ENCODE results near the gene TUBGCP4. TPM values are rescaled to one million over a fixed set of nuclear protein-coding genes. Genes with fewer than 3 reads are reported as not detected.

Gene TUBGCP4
- total RNA-seq, 1 experiment from 2014 or later = 31.9 TPM

DNA sequence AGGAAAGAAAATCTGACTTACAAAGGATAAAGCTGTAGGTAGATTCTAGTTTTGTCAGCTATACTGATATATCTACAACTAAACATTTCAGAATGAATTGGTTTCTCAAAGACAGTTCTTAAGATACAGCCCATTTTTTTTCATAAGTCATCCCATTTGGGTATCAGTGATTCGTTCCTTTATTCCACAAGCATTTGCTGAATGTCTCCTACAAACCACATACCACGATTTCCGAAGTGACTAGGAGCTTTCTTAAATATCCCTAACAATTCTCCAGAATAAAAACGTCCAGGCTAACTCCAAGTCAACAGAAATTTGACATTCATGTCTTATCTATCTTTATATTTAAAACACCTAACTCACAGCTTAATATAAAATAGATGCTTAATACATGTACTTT lies 62.3 kb downstream of the TUBGCP4 start:
- H3K4me1 ChIP-seq (ENCODE audit: control insufficient read depth, insufficient read depth, low read length) = no peaks in the 10 kb centered on the region
- no peak overlapping the region for H3K27ac ChIP-seq (ENCODE audit: low read length)
- H3K4me3 ChIP-seq (ENCODE audit: low read depth in 2 of 2, low read length in 2 of 2) = no peak overlapping the region
- ChIA-PET CTCF (interaction anchor here (1.6 kb wide), 1 partner anchor 17 kb away, joined by 7 read pairs; no protein-coding TSS in a partner anchor), POLR2A (no interaction called here)
- BruUV-seq (replicated peaks) = no TSS peak
- no peaks in the 10 kb centered on the region for H3K9me3 ChIP-seq (ENCODE audit: control insufficient read depth, insufficient read depth, low read depth, low read length)
- TF ChIP-seq, protein P1, sequence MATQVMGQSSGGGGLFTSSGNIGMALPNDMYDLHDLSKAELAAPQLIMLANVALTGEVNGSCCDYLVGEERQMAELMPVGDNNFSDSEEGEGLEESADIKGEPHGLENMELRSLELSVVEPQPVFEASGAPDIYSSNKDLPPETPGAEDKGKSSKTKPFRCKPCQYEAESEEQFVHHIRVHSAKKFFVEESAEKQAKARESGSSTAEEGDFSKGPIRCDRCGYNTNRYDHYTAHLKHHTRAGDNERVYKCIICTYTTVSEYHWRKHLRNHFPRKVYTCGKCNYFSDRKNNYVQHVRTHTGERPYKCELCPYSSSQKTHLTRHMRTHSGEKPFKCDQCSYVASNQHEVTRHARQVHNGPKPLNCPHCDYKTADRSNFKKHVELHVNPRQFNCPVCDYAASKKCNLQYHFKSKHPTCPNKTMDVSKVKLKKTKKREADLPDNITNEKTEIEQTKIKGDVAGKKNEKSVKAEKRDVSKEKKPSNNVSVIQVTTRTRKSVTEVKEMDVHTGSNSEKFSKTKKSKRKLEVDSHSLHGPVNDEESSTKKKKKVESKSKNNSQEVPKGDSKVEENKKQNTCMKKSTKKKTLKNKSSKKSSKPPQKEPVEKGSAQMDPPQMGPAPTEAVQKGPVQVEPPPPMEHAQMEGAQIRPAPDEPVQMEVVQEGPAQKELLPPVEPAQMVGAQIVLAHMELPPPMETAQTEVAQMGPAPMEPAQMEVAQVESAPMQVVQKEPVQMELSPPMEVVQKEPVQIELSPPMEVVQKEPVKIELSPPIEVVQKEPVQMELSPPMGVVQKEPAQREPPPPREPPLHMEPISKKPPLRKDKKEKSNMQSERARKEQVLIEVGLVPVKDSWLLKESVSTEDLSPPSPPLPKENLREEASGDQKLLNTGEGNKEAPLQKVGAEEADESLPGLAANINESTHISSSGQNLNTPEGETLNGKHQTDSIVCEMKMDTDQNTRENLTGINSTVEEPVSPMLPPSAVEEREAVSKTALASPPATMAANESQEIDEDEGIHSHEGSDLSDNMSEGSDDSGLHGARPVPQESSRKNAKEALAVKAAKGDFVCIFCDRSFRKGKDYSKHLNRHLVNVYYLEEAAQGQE (IDR thresholded peaks at IDR 0.05; ENCODE audit: insufficient read depth in 1 of 2, low read depth in 2 of 2, low read length in 1 of 2) = no peak
- no peak for TF ChIP-seq POLR2AphosphoS5 (IDR thresholded peaks at IDR 0.05; ENCODE audit: low read depth, low read length)
- TF ChIP-seq SIN3A (IDR thresholded peaks at IDR 0.05; ENCODE audit: borderline replicate concordance, insufficient read depth, low read depth, low read length) = no peak
- TF ChIP-seq, protein P2, sequence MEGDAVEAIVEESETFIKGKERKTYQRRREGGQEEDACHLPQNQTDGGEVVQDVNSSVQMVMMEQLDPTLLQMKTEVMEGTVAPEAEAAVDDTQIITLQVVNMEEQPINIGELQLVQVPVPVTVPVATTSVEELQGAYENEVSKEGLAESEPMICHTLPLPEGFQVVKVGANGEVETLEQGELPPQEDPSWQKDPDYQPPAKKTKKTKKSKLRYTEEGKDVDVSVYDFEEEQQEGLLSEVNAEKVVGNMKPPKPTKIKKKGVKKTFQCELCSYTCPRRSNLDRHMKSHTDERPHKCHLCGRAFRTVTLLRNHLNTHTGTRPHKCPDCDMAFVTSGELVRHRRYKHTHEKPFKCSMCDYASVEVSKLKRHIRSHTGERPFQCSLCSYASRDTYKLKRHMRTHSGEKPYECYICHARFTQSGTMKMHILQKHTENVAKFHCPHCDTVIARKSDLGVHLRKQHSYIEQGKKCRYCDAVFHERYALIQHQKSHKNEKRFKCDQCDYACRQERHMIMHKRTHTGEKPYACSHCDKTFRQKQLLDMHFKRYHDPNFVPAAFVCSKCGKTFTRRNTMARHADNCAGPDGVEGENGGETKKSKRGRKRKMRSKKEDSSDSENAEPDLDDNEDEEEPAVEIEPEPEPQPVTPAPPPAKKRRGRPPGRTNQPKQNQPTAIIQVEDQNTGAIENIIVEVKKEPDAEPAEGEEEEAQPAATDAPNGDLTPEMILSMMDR (IDR thresholded peaks at IDR 0.05) = no peak
- TF ChIP-seq TCF7L2 (IDR thresholded peaks at IDR 0.05; ENCODE audit: low read depth, low read length) = no peak
- in situ Hi-C loops (cut with HindIII; ENCODE audit: low pct_unique_long_range_greater_than_20kb, low sequenced_read_pairs) (no loop called here), intact Hi-C loops (cut with micrococcal nuclease; ENCODE audit: unreplicated experiment) (no loop called here)
- no peaks in the 10 kb centered on the region for H3K27me3 ChIP-seq (ENCODE audit: control insufficient read depth, insufficient read depth, low read length)
- H3K36me3 ChIP-seq (ENCODE audit: control insufficient read depth, insufficient read depth, low read length) = peaks cover 26% of the 10 kb centered on the region
- no peak for ATAC-seq
- no peak for DNase-seq (ENCODE audit: low read depth, low spot score)

DNA sequence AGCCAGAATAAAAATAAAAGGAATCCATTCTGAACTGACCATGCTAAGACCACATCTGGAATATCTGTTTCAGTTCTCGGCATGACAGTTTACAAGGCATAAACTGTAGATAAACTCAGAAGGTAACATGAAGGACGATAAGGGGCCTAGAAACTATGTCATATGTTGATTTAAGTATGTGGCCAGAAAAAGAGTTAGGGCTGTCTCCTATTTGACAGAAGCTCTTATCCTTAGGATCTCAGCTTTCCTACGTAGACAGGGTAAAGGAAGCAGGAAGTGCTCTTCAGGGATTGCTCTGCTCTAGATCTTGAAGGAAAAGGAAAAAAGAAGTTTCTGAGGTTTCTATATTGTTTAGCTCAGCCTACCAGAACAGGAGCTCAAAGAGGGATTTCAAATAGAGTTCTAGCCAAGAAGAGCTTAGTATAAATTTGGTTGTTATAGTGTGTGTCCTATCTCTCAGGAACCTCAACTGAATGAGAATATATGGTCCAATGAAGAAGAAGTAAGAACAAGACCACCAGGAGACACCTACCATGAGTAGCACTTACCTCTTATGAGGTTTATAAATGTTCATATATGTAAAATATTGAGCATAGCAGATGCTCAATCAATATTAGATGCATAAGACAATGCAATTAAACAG lies 62.9 kb downstream of the TUBGCP4 start:
- in situ Hi-C loops (cut with HindIII; ENCODE audit: low pct_unique_long_range_greater_than_20kb, low sequenced_read_pairs) (no loop called here), intact Hi-C loops (cut with micrococcal nuclease; ENCODE audit: unreplicated experiment) (no loop called here)
- Histone ChIP-seq H3K36me3 (ENCODE audit: control insufficient read depth, insufficient read depth, low read length) (peaks cover 29% of the 10 kb centered on the region), H3K4me1 (ENCODE audit: control insufficient read depth, insufficient read depth, low read length) (no peaks in the 10 kb centered on the region), H3K27me3 (ENCODE audit: control insufficient read depth, insufficient read depth, low read length) (no peaks in the 10 kb centered on the region), H3K27ac (ENCODE audit: low read length) (no peak overlapping the region), H3K4me3 (ENCODE audit: low read depth in 2 of 2, low read length in 2 of 2) (no peak overlapping the region), H3K9me3 (ENCODE audit: control insufficient read depth, insufficient read depth, low read depth, low read length) (no peaks in the 10 kb centered on the region)
- ChIA-PET CTCF (interaction anchor here (1.1 to 1.6 kb wide), 2 partner anchors 17 to 80 kb away, joined by 3 to 7 read pairs; no protein-coding TSS in a partner anchor), POLR2A (interaction anchor here (0.6 kb wide), 1 partner anchor 451 kb away, joined by 3 read pairs; no protein-coding TSS in a partner anchor)
- TF ChIP-seq POLR2AphosphoS5 (IDR thresholded peaks at IDR 0.05; ENCODE audit: low read depth, low read length) (no peak), SIN3A (IDR thresholded peaks at IDR 0.05; ENCODE audit: borderline replicate concordance, insufficient read depth, low read depth, low read length) (no peak)
- TF ChIP-seq, protein P2 (IDR thresholded peaks at IDR 0.05) = no peak
- BruUV-seq (replicated peaks) = no TSS peak
- ATAC-seq (no peak), DNase-seq (ENCODE audit: low read depth, low spot score) (no peak)

All from Panc1 (cell line).